Measurements from ENCODE around the gene KCNB1.
"Not testable (repeated sequence)": the region's sequence is repeated elsewhere in the genome, so short reads cannot be mapped to it uniquely, and the experiment has no call there.

The KCNB1 gene

GRCh38 chr20:49314052-49314451, 168.4 kb downstream of the KCNB1 start:
- not testable (repeated sequence) for DNase-seq
